Astrocyte of the cerebellum (primary cell): Measurements from ENCODE around the gene ITPKC.
"Not testable (repeated sequence)": the region's sequence is repeated elsewhere in the genome, so short reads cannot be mapped to it uniquely, and the experiment has no call there.

ENCODE experiments used
- DNase-seq: peaks from one replicate; pipeline ENCODE4 v3.0.0-alpha.2; 2011; ENCODE audit warnings: low read depth
- H3K4me3 ChIP-seq: 2 replicates; pipeline ENCODE4 v1.5.1; 2011; ENCODE audit warnings: mild to moderate bottlenecking, low read depth, low read length, moderate library complexity
- CTCF ChIP-seq: IDR thresholded peaks from 2 replicates; pipeline ENCODE4 v1.5.1; 2012; ENCODE audit warnings: low read length, low read depth, moderate library complexity, mild to moderate bottlenecking; ENCODE audit errors: missing control alignments
- in situ Hi-C: cut with HindIII; loops from 2 replicates; pipeline ENCODE4 v1.10.0; 2017; ENCODE audit warnings: low sequenced_read_pairs

ITPKC gene

GRCh38 chr19:40758491-40758890 is 41.6 kb downstream of the ITPKC start:
- H3K4me3 ChIP-seq: no peak overlapping the region
- TF ChIP-seq CTCF: no peak
- no peak for DNase-seq
- in situ Hi-C loops: no loop called here

GRCh38 chr19:40759352-40759751 is 42.4 kb downstream of the ITPKC start:
- no peak for DNase-seq
- H3K4me3 ChIP-seq: no peak overlapping the region
- in situ Hi-C loops: no loop called here
- no peak for TF ChIP-seq CTCF

GRCh38 chr19:40762754-40763470 is 46.0 kb downstream of the ITPKC start:
- TF ChIP-seq CTCF: no peak
- in situ Hi-C loops: no loop called here
- no peak for DNase-seq
- no peak overlapping the region for H3K4me3 ChIP-seq

- TF ChIP-seq CTCF: no peak
- no peak for DNase-seq
- H3K4me3 ChIP-seq: no peak overlapping the region
- in situ Hi-C loops: no loop called here
These were observed 46.6 kb downstream of the ITPKC start for GRCh38 chr19:40763526-40763925.

GRCh38 chr19:40763963-40764362 is 47.1 kb downstream of the ITPKC start:
- no peak for TF ChIP-seq CTCF
- in situ Hi-C loops: no loop called here
- DNase-seq: no peak
- H3K4me3 ChIP-seq: no peak overlapping the region

GRCh38 chr19:40766385-40766784 is 49.5 kb downstream of the ITPKC start:
- DNase-seq, H3K4me3 ChIP-seq, in situ Hi-C loops: not testable (repeated sequence)

- in situ Hi-C loops: no loop called here
- TF ChIP-seq CTCF: no peak
- DNase-seq: no peak
- H3K4me3 ChIP-seq: no peak overlapping the region
These were observed 52.0 kb downstream of the ITPKC start for GRCh38 chr19:40768869-40769268.

GRCh38 chr19:40771101-40771862 is 54.4 kb downstream of the ITPKC start:
- in situ Hi-C loops, H3K4me3 ChIP-seq, DNase-seq: not testable (repeated sequence)
